CD4-positive, CD25-positive, alpha-beta regulatory T cell (primary cell): ENCODE data around the gene MACROD2. TPM values are rescaled to one million over a fixed set of nuclear protein-coding genes. Genes with fewer than 3 reads are reported as not detected.

Experiments
- ATAC-seq, 2 donors: fragments of 150-1000 bp; cut with Tn5 transposase; one replicate each; pipeline ENCODE4 v1.10.0; 2021; ENCODE audit warnings: low read depth in 2 of 2, moderate number of reproducible peaks in 2 of 2, moderate library complexity in 1 of 2
- DNase-seq, 3 donors: peaks; one replicate each; pipeline versions ENCODE4 v3.0.0 to v3.0.0-alpha.2; 2012 to 2022; ENCODE audit warnings: mixed read lengths in 1 of 3
- H3K27ac ChIP-seq: one replicate; pipeline ENCODE4 v1.7.0; 2013; ENCODE audit warnings: mild to moderate bottlenecking, low read length; ENCODE audit not compliant: insufficient read depth, poor library complexity, severe bottlenecking
- H3K27me3 ChIP-seq: one replicate; pipeline ENCODE4 v1.7.0; 2013; ENCODE audit warnings: low read length; ENCODE audit not compliant: control insufficient read depth, insufficient read depth
- H3K36me3 ChIP-seq: one replicate; pipeline ENCODE4 v1.7.0; 2013; ENCODE audit warnings: mild to moderate bottlenecking, low read length, moderate library complexity; ENCODE audit not compliant: control insufficient read depth, insufficient read depth
- H3K4me1 ChIP-seq: 2 replicates; pipeline ENCODE4 v1.7.0; 2013; ENCODE audit warnings: mild to moderate bottlenecking, low read length; ENCODE audit not compliant: insufficient read depth, control insufficient read depth, poor library complexity, severe bottlenecking
- H3K4me3 ChIP-seq: one replicate; pipeline ENCODE4 v1.7.0; 2013; ENCODE audit warnings: low read depth, mild to moderate bottlenecking, low read length, moderate library complexity
- H3K9me3 ChIP-seq, 2 experiments: 1 replicate in 1 of 2; 2 replicates in 1 of 2; pipeline ENCODE4 v1.7.0; 2013; ENCODE audit warnings: low read length in 2 of 2, mild to moderate bottlenecking in 1 of 2, moderate library complexity in 1 of 2; ENCODE audit not compliant: control insufficient read depth in 2 of 2
- H3K27ac Mint-ChIP-seq, 3 donors: one replicate each; pipeline ENCODE4 v1.8.0; 2020 to 2022; ENCODE audit warnings: mild to moderate bottlenecking in 3 of 3, mixed read lengths in 3 of 3, moderate library complexity in 2 of 3
- H3K27me3 Mint-ChIP-seq: one replicate; pipeline ENCODE4 v1.8.0; 2022; ENCODE audit warnings: mild to moderate bottlenecking, mixed read lengths
- H3K36me3 Mint-ChIP-seq: one replicate; pipeline ENCODE4 v1.8.0; 2020; ENCODE audit warnings: mixed read lengths
- H3K4me1 Mint-ChIP-seq, 4 donors: one replicate each; pipeline ENCODE4 v1.8.0; 2020 to 2022; ENCODE audit warnings: mixed read lengths in 4 of 4, mild to moderate bottlenecking in 1 of 4
- H3K4me3 Mint-ChIP-seq, 4 donors: one replicate each; pipeline ENCODE4 v1.8.0; 2020 to 2022; ENCODE audit warnings: mild to moderate bottlenecking in 4 of 4, mixed read lengths in 4 of 4, moderate library complexity in 3 of 4
- H3K9me3 Mint-ChIP-seq, 7 donors: one replicate each; pipeline ENCODE4 v1.8.0; 2020 to 2022; ENCODE audit warnings: mixed read lengths in 7 of 7, mild to moderate bottlenecking in 3 of 7, moderate library complexity in 2 of 7
- polyA plus RNA-seq, 4 donors: library from polyadenylated mRNA; unstranded; fragments of 300-500 nt; fragmentation: Illumina TruSeq; gene quantifications; one replicate each; pipeline ENCODE4 v1.2.3, GENCODE V29; 2021
- total RNA-seq: library from RNA; stranded (reverse); gene quantifications from one replicate; pipeline ENCODE4 v1.2.3, GENCODE V29; 2022

The MACROD2 gene
- total and polyA plus RNA-seq, 5 donors from 2014 or later, result 1.4 TPM; not detected in 4

GRCh38 chr20:14717134-14717999 is 722.1 kb downstream of the MACROD2 start:
- Histone ChIP-seq H3K4me3 (no peak overlapping the region), H3K27ac (no peak overlapping the region), H3K27me3 (no peaks in the 10 kb centered on the region), H3K4me1 (no peaks in the 10 kb centered on the region), H3K36me3 (no peaks in the 10 kb centered on the region), H3K9me3 (peaks cover 0 to 2% of the 10 kb centered on the region in 2 experiments)
- Mint-ChIP-seq H3K27ac (no peak overlapping the region), H3K4me3 (no peak overlapping the region), H3K27me3 (no peaks in the 10 kb centered on the region), H3K4me1 (no peaks in the 10 kb centered on the region), H3K9me3 (peaks cover 3 to 23% (median 17%) of the 10 kb centered on the region in 7 donors), H3K36me3 (no peaks in the 10 kb centered on the region)
- ATAC-seq, result no peak
- DNase-seq, result no peak

DNA sequence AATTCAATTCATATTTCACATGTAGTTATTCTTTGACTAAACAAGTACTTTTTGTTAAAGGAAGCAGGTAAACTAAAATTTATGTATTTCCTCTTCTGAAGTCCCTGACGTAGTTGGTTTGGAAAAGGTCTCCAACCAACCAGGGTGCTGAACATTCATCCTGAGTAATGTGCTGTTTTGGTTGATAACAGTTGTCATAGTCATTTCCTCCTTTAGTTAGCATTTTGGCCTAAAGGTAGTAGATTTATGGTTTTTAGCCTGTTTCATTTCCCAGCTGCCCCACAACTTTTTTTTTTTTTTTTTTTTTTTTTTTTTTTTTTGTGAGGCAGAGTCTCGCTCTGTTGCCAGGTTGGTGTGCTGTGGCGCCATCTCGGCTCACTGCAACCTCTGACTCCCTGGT is 724.9 kb downstream of the MACROD2 start:
- H3K4me1 ChIP-seq, result no peaks in the 10 kb centered on the region
- Mint-ChIP-seq H3K4me1 (no peaks in the 10 kb centered on the region), H3K4me3 (no peak overlapping the region), H3K36me3 (no peaks in the 10 kb centered on the region), H3K9me3 (peaks cover 4 to 25% (median 10%) of the 10 kb centered on the region in 7 donors), H3K27ac (no peak overlapping the region), H3K27me3 (no peaks in the 10 kb centered on the region)
- H3K4me3 ChIP-seq, result no peak overlapping the region
- peaks cover 0 to 2% of the 10 kb centered on the region in 2 experiments for H3K9me3 ChIP-seq
- no peak overlapping the region for H3K27ac ChIP-seq
- no peak for DNase-seq
- no peaks in the 10 kb centered on the region for H3K36me3 ChIP-seq
- ATAC-seq, result no peak
- H3K27me3 ChIP-seq, result no peaks in the 10 kb centered on the region

GRCh38 chr20:14721926-14722452 is 726.7 kb downstream of the MACROD2 start:
- Mint-ChIP-seq H3K4me3 (no peak overlapping the region), H3K9me3 (peaks cover 4 to 25% (median 13%) of the 10 kb centered on the region in 7 donors), H3K36me3 (no peaks in the 10 kb centered on the region), H3K27ac (peak overlapping the region in 1 of 3 donors; percentile 25), H3K4me1 (no peaks in the 10 kb centered on the region), H3K27me3 (no peaks in the 10 kb centered on the region)
- Histone ChIP-seq H3K4me1 (no peaks in the 10 kb centered on the region), H3K4me3 (no peak overlapping the region), H3K27me3 (no peaks in the 10 kb centered on the region), H3K36me3 (no peaks in the 10 kb centered on the region), H3K9me3 (peaks cover 2 to 4% of the 10 kb centered on the region in 2 experiments), H3K27ac (no peak overlapping the region)
- no peak for ATAC-seq
- no peak for DNase-seq

DNA sequence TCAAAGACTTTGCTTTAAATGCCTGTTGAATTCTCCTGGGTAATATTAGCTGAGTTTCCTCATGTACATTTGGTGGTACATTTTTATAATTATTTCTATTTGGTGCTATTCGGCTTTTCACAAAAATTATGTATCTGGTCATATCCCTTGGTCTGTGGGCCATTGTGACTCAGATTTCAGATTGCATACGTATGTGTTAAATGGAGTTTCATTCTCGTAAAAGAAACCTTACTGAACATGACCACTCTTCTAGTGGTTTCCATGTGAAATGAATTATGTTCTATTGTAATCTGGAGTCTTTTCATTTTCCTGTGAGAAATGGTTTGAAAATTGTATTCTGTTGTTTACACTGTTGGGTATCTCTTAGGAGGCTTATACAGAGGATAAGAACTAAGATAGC is 728.3 kb downstream of the MACROD2 start:
- no peak overlapping the region for H3K4me3 Mint-ChIP-seq
- H3K4me1 ChIP-seq, result no peaks in the 10 kb centered on the region
- peaks cover 0 to 4% of the 10 kb centered on the region in 2 experiments for H3K9me3 ChIP-seq
- no peak overlapping the region for H3K27ac ChIP-seq
- H3K4me3 ChIP-seq, result no peak overlapping the region
- H3K9me3 Mint-ChIP-seq, result peaks cover 2 to 32% (median 10%) of the 10 kb centered on the region in 7 donors
- H3K36me3 Mint-ChIP-seq, result no peaks in the 10 kb centered on the region
- no peaks in the 10 kb centered on the region for H3K4me1 Mint-ChIP-seq
- H3K27me3 ChIP-seq, result no peaks in the 10 kb centered on the region
- ATAC-seq (no peak), DNase-seq (no peak)
- H3K36me3 ChIP-seq, result no peaks in the 10 kb centered on the region
- H3K27me3 Mint-ChIP-seq, result no peaks in the 10 kb centered on the region
- H3K27ac Mint-ChIP-seq, result no peak overlapping the region

GRCh38 chr20:14724036-14724435 is 728.7 kb downstream of the MACROD2 start:
- H3K4me1 Mint-ChIP-seq, result no peaks in the 10 kb centered on the region
- Histone ChIP-seq H3K27me3 (no peaks in the 10 kb centered on the region), H3K4me3 (no peak overlapping the region), H3K36me3 (no peaks in the 10 kb centered on the region), H3K4me1 (no peaks in the 10 kb centered on the region), H3K27ac (no peak overlapping the region), H3K9me3 (peaks cover 0 to 4% of the 10 kb centered on the region in 2 experiments)
- H3K36me3 Mint-ChIP-seq, result no peaks in the 10 kb centered on the region
- no peak overlapping the region for H3K27ac Mint-ChIP-seq
- peaks cover 2 to 32% (median 10%) of the 10 kb centered on the region in 7 donors for H3K9me3 Mint-ChIP-seq
- ATAC-seq, result no peak
- no peak for DNase-seq
- no peaks in the 10 kb centered on the region for H3K27me3 Mint-ChIP-seq
- no peak overlapping the region for H3K4me3 Mint-ChIP-seq

- H3K27me3 Mint-ChIP-seq, result no peaks in the 10 kb centered on the region
- no peak overlapping the region for H3K4me3 Mint-ChIP-seq
- no peak overlapping the region for H3K27ac ChIP-seq
- peaks cover 0 to 4% of the 10 kb centered on the region in 2 experiments for H3K9me3 ChIP-seq
- H3K36me3 Mint-ChIP-seq, result no peaks in the 10 kb centered on the region
- H3K4me1 ChIP-seq, result no peaks in the 10 kb centered on the region
- no peaks in the 10 kb centered on the region for H3K27me3 ChIP-seq
- no peak overlapping the region for H3K4me3 ChIP-seq
- H3K36me3 ChIP-seq, result no peaks in the 10 kb centered on the region
- ATAC-seq (no peak), DNase-seq (no peak)
- H3K9me3 Mint-ChIP-seq, result peaks cover 2 to 32% (median 10%) of the 10 kb centered on the region in 7 donors
- H3K4me1 Mint-ChIP-seq, result no peaks in the 10 kb centered on the region
- no peak overlapping the region for H3K27ac Mint-ChIP-seq
Measured at GRCh38 chr20:14724468-14724867, 729.2 kb downstream of the MACROD2 start.

- Mint-ChIP-seq H3K27me3 (no peaks in the 10 kb centered on the region), H3K4me1 (no peaks in the 10 kb centered on the region), H3K9me3 (peaks cover 0 to 29% (median 12%) of the 10 kb centered on the region in 7 donors), H3K27ac (no peak overlapping the region), H3K4me3 (no peak overlapping the region), H3K36me3 (no peaks in the 10 kb centered on the region)
- peaks cover 0 to 4% of the 10 kb centered on the region in 2 experiments for H3K9me3 ChIP-seq
- H3K36me3 ChIP-seq, result no peaks in the 10 kb centered on the region
- H3K4me3 ChIP-seq, result no peak overlapping the region
- ATAC-seq (no peak), DNase-seq (no peak)
- H3K4me1 ChIP-seq, result no peaks in the 10 kb centered on the region
- H3K27ac ChIP-seq, result no peak overlapping the region
- no peaks in the 10 kb centered on the region for H3K27me3 ChIP-seq
Measured at GRCh38 chr20:14726591-14726990, 731.3 kb downstream of the MACROD2 start.
